ENCODE results near the gene CYP2W1. TPM values are rescaled to one million over a fixed set of nuclear protein-coding genes. Genes with fewer than 3 reads are reported as not detected.

CYP2W1 gene
- total and polyA plus RNA-seq, 2 experiments from 2014 or later, result 31.1 to 72.3 TPM

- WGBS (ENCODE audit: low lambda C conversion rate, missing lambda C conversion rate), result 94% methylated on average over 36 of the region's 56 CpGs
- H3K4me1 ChIP-seq (ENCODE audit: insufficient read depth), result peaks cover 33% of the 10 kb centered on the region
- H4K20me1 ChIP-seq (ENCODE audit: insufficient read depth, poor library complexity, severe bottlenecking), result no peaks in the 10 kb centered on the region
- no peaks in the 10 kb centered on the region for H3K9me3 ChIP-seq (ENCODE audit: low read depth)
- no peak overlapping the region for H3K4me3 ChIP-seq
- no peak for DNase-seq (ENCODE audit: low spot score)
- no peak overlapping the region for H2AFZ ChIP-seq
- H3K27me3 ChIP-seq, result no peaks in the 10 kb centered on the region
- no peaks in the 10 kb centered on the region for H3K36me3 ChIP-seq (replicated peaks; ENCODE audit: insufficient read depth, low read depth)
- H3K79me2 ChIP-seq, result peaks cover 8% of the 10 kb centered on the region
- no peaks in the 10 kb centered on the region for H3K9me2 ChIP-seq (replicated peaks; ENCODE audit: insufficient read depth)
- TF ChIP-seq EZH2phosphoT487 (IDR thresholded peaks at IDR 0.05; ENCODE audit: low read depth, severe bottlenecking, unreplicated experiment) (no peak), CTCF (IDR thresholded peaks at IDR 0.05; ENCODE audit: poor library complexity) (no peak), EZH2 (IDR thresholded peaks at IDR 0.05; ENCODE audit: borderline replicate concordance) (no peak)
- no peak overlapping the region for H3K27ac ChIP-seq
- H3K4me2 ChIP-seq, result no peak overlapping the region
Measured at GRCh38 chr7:986766-987751, 4.1 kb downstream of the CYP2W1 start.

GRCh38 chr7:987909-988308 lies 4.9 kb downstream of the CYP2W1 start:
- no peaks in the 10 kb centered on the region for H3K9me2 ChIP-seq (replicated peaks; ENCODE audit: insufficient read depth)
- peaks cover 27% of the 10 kb centered on the region for H3K4me1 ChIP-seq (ENCODE audit: insufficient read depth)
- no peaks in the 10 kb centered on the region for H3K27me3 ChIP-seq

GRCh38 chr7:988426-988911 lies 5.5 kb downstream of the CYP2W1 start:
- Histone ChIP-seq H2AFZ (no peak overlapping the region), H3K79me2 (peaks cover 6% of the 10 kb centered on the region), H3K9me3 (ENCODE audit: low read depth) (no peaks in the 10 kb centered on the region), H3K36me3 (replicated peaks; ENCODE audit: insufficient read depth, low read depth) (no peaks in the 10 kb centered on the region), H3K4me3 (no peak overlapping the region), H3K9me2 (replicated peaks; ENCODE audit: insufficient read depth) (no peaks in the 10 kb centered on the region), H3K27ac (no peak overlapping the region), H3K4me2 (peak overlapping the region; percentile 63), H3K4me1 (ENCODE audit: insufficient read depth) (peaks cover 23% of the 10 kb centered on the region), H3K27me3 (no peaks in the 10 kb centered on the region), H4K20me1 (ENCODE audit: insufficient read depth, poor library complexity, severe bottlenecking) (no peaks in the 10 kb centered on the region)
- TF ChIP-seq EZH2phosphoT487 (IDR thresholded peaks at IDR 0.05; ENCODE audit: low read depth, severe bottlenecking, unreplicated experiment), result no peak
- DNase-seq (ENCODE audit: low spot score), result peak; percentile 60
- 40% methylated on average over 12 of the region's 24 CpGs for WGBS (ENCODE audit: low lambda C conversion rate, missing lambda C conversion rate)

More at GRCh38 chr7:987909-988308, 4.9 kb downstream of the CYP2W1 start:
- H3K27ac ChIP-seq, result no peak overlapping the region
- H4K20me1 ChIP-seq (ENCODE audit: insufficient read depth, poor library complexity, severe bottlenecking), result no peaks in the 10 kb centered on the region
- 69% methylated on average over 6 of the region's 6 CpGs for WGBS (ENCODE audit: low lambda C conversion rate, missing lambda C conversion rate)
- no peaks in the 10 kb centered on the region for H3K9me3 ChIP-seq (ENCODE audit: low read depth)
- peaks cover 8% of the 10 kb centered on the region for H3K79me2 ChIP-seq
- H2AFZ ChIP-seq, result no peak overlapping the region
- H3K4me2 ChIP-seq, result peak overlapping the region; percentile 63
- DNase-seq (ENCODE audit: low spot score), result no peak
- no peak for TF ChIP-seq EZH2 (IDR thresholded peaks at IDR 0.05; ENCODE audit: borderline replicate concordance)
- no peak for TF ChIP-seq EZH2phosphoT487 (IDR thresholded peaks at IDR 0.05; ENCODE audit: low read depth, severe bottlenecking, unreplicated experiment)
- TF ChIP-seq CTCF (IDR thresholded peaks at IDR 0.05; ENCODE audit: poor library complexity), result no peak
- no peaks in the 10 kb centered on the region for H3K36me3 ChIP-seq (replicated peaks; ENCODE audit: insufficient read depth, low read depth)
- no peak overlapping the region for H3K4me3 ChIP-seq

DNA sequence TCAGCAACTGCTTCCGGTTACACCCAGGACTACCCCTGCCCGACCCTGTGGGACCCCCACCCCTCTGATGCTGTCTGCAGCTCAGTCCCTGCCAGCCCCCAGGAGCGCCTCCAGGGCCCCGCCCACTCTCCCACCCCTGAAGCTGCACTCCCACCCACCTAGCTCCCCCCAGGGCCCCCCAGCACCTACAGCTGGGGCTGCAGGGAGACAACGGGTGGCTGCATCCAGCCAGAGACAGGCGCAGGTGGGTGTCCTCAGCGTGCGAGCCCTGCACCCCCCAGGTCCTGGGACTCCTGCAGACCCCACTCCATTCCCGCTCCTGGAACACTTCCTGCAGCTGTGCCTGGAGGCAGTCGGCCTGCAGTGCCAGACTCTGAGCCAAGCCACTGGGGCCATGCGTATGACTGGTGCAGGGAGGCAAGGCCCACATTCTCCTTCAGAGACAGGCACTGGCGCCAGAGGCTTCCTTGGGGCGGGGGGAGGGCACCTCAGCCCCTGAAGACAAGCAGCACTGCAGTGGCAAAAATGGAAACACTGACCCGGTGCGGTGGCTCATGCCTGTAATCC lies 6.1 kb downstream of the CYP2W1 start:
- no peaks in the 10 kb centered on the region for H3K36me3 ChIP-seq (replicated peaks; ENCODE audit: insufficient read depth, low read depth)
- no peak overlapping the region for H3K27ac ChIP-seq
- 75% methylated on average over 12 of the region's 15 CpGs for WGBS (ENCODE audit: low lambda C conversion rate, missing lambda C conversion rate)

More for the DNA sequence above, 6.1 kb downstream of the CYP2W1 start:
- Histone ChIP-seq H4K20me1 (ENCODE audit: insufficient read depth, poor library complexity, severe bottlenecking) (no peaks in the 10 kb centered on the region), H3K4me2 (peak overlapping the region; percentile 63), H3K27me3 (no peaks in the 10 kb centered on the region), H3K9me3 (ENCODE audit: low read depth) (no peaks in the 10 kb centered on the region), H3K4me1 (ENCODE audit: insufficient read depth) (peaks cover 22% of the 10 kb centered on the region), H3K4me3 (no peak overlapping the region), H3K79me2 (peaks cover under 1% of the 10 kb centered on the region), H2AFZ (no peak overlapping the region), H3K9me2 (replicated peaks; ENCODE audit: insufficient read depth) (no peaks in the 10 kb centered on the region)
- TF ChIP-seq EZH2 (IDR thresholded peaks at IDR 0.05; ENCODE audit: borderline replicate concordance), result no peak
- TF ChIP-seq EZH2phosphoT487 (IDR thresholded peaks at IDR 0.05; ENCODE audit: low read depth, severe bottlenecking, unreplicated experiment), result no peak
- no peak for TF ChIP-seq CTCF (IDR thresholded peaks at IDR 0.05; ENCODE audit: poor library complexity)
- DNase-seq (ENCODE audit: low spot score), result no peak
